Neural crest cell (in vitro differentiated cells): ENCODE measurements around the gene MYL3. TPM values are rescaled to one million over a fixed set of nuclear protein-coding genes. Genes with fewer than 3 reads are reported as not detected.
A peak's percentile ranks its signal among the peaks of the same experiment; 100 is the strongest.

Experiments
- DNase-seq: peaks from one replicate; pipeline ENCODE4 v3.0.0; 2021; ENCODE audit warnings: low read depth, mixed read lengths, low spot score
- H3K27ac Mint-ChIP-seq: one replicate; pipeline ENCODE4 v1.8.0; 2021; ENCODE audit warnings: mild to moderate bottlenecking, mixed read lengths; ENCODE audit not compliant: unreplicated experiment
- H3K27me3 Mint-ChIP-seq: 2 replicates; pipeline ENCODE4 v1.8.0; 2021; ENCODE audit warnings: low read depth, mild to moderate bottlenecking, mixed read lengths
- H3K36me3 Mint-ChIP-seq: 2 replicates; pipeline ENCODE4 v1.8.0; 2021; ENCODE audit warnings: low read depth, mild to moderate bottlenecking, mixed read lengths
- H3K4me1 Mint-ChIP-seq: 2 replicates; pipeline ENCODE4 v1.8.0; 2021; ENCODE audit warnings: mixed read lengths
- H3K4me3 Mint-ChIP-seq: one replicate; pipeline ENCODE4 v1.8.0; 2021; ENCODE audit warnings: mild to moderate bottlenecking, mixed read lengths
- H3K9me3 Mint-ChIP-seq: 2 replicates; pipeline ENCODE4 v1.8.0; 2021; ENCODE audit warnings: mixed read lengths
- CTCF ChIP-seq: fragments of 200-600 bp; sonication (generic); conservative IDR thresholded peaks from 2 replicates; pipeline ENCODE4 v1.5.0; 2021; ENCODE audit warnings: antibody characterized with exemption, mild to moderate bottlenecking
- total RNA-seq: library from RNA; stranded (reverse); gene quantifications from 2 replicates; pipeline ENCODE4 v1.2.1, GENCODE V29; 2021

MYL3 gene
- total RNA-seq, 1 donor from 2014 or later, result not detected

- TF ChIP-seq CTCF, result no peak
- no peaks in the 10 kb centered on the region for H3K36me3 Mint-ChIP-seq
- H3K4me1 Mint-ChIP-seq, result peaks cover 14% of the 10 kb centered on the region
- H3K9me3 Mint-ChIP-seq, result no peaks in the 10 kb centered on the region
- no peak overlapping the region for H3K4me3 Mint-ChIP-seq
- no peak for DNase-seq
- peak overlapping the region; percentile 27 for H3K27ac Mint-ChIP-seq
- no peaks in the 10 kb centered on the region for H3K27me3 Mint-ChIP-seq
Observed at GRCh38 chr3:46850468-46850779, 12.8 kb downstream of the MYL3 start.

- no peak for TF ChIP-seq CTCF
- H3K27ac Mint-ChIP-seq, result peak overlapping the region; percentile 27
Observed at GRCh38 chr3:46849686-46850467, 13.4 kb downstream of the MYL3 start.

GRCh38 chr3:46849045-46849631, 14.1 kb downstream of the MYL3 start:
- Mint-ChIP-seq H3K27ac (peak overlapping the region; percentile 19), H3K4me1 (peaks cover 14% of the 10 kb centered on the region), H3K9me3 (no peaks in the 10 kb centered on the region), H3K36me3 (no peaks in the 10 kb centered on the region), H3K4me3 (no peak overlapping the region), H3K27me3 (no peaks in the 10 kb centered on the region)
- DNase-seq, result no peak
- TF ChIP-seq CTCF, result no peak

More at GRCh38 chr3:46849686-46850467, 13.4 kb downstream of the MYL3 start:
- Mint-ChIP-seq H3K9me3 (no peaks in the 10 kb centered on the region), H3K4me1 (peaks cover 14% of the 10 kb centered on the region), H3K36me3 (no peaks in the 10 kb centered on the region), H3K27me3 (no peaks in the 10 kb centered on the region), H3K4me3 (no peak overlapping the region)
- DNase-seq, result no peak

GRCh38 chr3:46848271-46849044, 14.8 kb downstream of the MYL3 start:
- Mint-ChIP-seq H3K27ac (peak overlapping the region; percentile 19), H3K4me1 (peaks cover 14% of the 10 kb centered on the region), H3K9me3 (no peaks in the 10 kb centered on the region), H3K4me3 (no peak overlapping the region), H3K27me3 (peaks cover 4% of the 10 kb centered on the region), H3K36me3 (no peaks in the 10 kb centered on the region)
- peak; percentile 31 for DNase-seq
- peak; percentile 51 for TF ChIP-seq CTCF

DNA sequence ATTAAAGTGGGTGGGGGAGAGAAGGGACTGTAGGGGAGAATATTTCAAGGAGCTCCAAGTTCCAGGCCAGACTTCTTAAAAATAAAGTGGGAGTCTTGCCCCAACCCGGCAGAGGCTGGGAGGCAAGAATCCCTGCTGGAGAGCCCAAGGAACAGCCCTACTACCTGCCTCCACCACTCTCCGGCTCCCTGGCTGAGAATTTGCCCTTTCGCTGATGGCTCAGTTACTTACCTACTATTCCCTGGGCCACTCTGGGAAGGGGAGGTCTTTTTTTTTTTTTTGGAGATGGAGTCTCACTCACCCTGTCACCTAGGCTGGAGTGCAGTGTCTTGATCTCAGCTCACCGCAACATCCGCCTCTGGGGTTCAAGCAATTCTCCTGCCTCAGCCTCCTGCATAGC, 15.5 kb downstream of the MYL3 start:
- H3K27ac Mint-ChIP-seq, result no peak overlapping the region
- peaks cover 3% of the 10 kb centered on the region for H3K9me3 Mint-ChIP-seq
- no peak for DNase-seq
- no peak overlapping the region for H3K4me3 Mint-ChIP-seq
- no peaks in the 10 kb centered on the region for H3K36me3 Mint-ChIP-seq
- peaks cover 14% of the 10 kb centered on the region for H3K4me1 Mint-ChIP-seq
- no peak for TF ChIP-seq CTCF
- H3K27me3 Mint-ChIP-seq, result peaks cover 10% of the 10 kb centered on the region
